Breast epithelium (tissue), 4 donors: ENCODE measurements around the gene HPCAL4. TPM values are rescaled to one million over a fixed set of nuclear protein-coding genes. Genes with fewer than 3 reads are reported as not detected.

Experiments used
- DNase-seq, 2 donors: peaks; one replicate each; pipeline ENCODE4 v3.0.0-alpha.2; 2019; ENCODE audit warnings: low spot score in 2 of 2
- H3K27ac ChIP-seq, 2 donors: fragments of 200-600 bp; sonication (generic) in 1 of 2; one replicate each; pipeline ENCODE4 v1.5.1; 2016 to 2019; ENCODE audit warnings: mild to moderate bottlenecking in 1 of 2
- H3K27me3 ChIP-seq, 2 donors: fragments of 200-600 bp; sonication (generic) in 1 of 2; one replicate each; pipeline versions ENCODE4 v1.5.1 to v1.6.0; 2017 to 2019; ENCODE audit warnings: control low read depth in 1 of 2, mild to moderate bottlenecking in 1 of 2
- H3K36me3 ChIP-seq: fragments of 200-600 bp; one replicate; pipeline ENCODE4 v1.5.1; 2019
- H3K4me1 ChIP-seq, 2 donors: fragments of 200-600 bp; sonication (generic); one replicate each; pipeline ENCODE4 v1.5.1; 2016 to 2019; ENCODE audit warnings: control low read depth in 1 of 2
- H3K4me3 ChIP-seq, 3 donors: fragments of 200-600 bp; sonication (generic); 1 replicate in 2 of 3; 2 replicates in 1 of 3; pipeline ENCODE4 v1.5.1; 2016 to 2019; ENCODE audit warnings: mild to moderate bottlenecking in 3 of 3, moderate library complexity in 2 of 3
- H3K9me3 ChIP-seq, 2 donors: fragments of 200-600 bp; sonication (generic) in 1 of 2; one replicate each; pipeline ENCODE4 v1.5.1; 2016 to 2019; ENCODE audit warnings: control low read depth in 1 of 2
- POLR2A ChIP-seq: fragments of 450-650 bp; IDR thresholded peaks from one replicate; pipeline ENCODE4 v1.6.1; 2016; ENCODE audit warnings: antibody characterized with exemption, mild to moderate bottlenecking, moderate library complexity
- POLR2AphosphoS5 ChIP-seq, 3 donors: sonication (generic); formaldehyde crosslinking; IDR thresholded peaks; one replicate each; pipeline ENCODE4 v1.6.1; 2017; ENCODE audit warnings: antibody characterized with exemption in 3 of 3
- intact Hi-C: fragments of 100-400 bp; cut with DNase I; formaldehyde crosslinking; loops from one replicate; pipeline ENCODE4 v1.15.1; 2023; ENCODE audit warnings: low total_unique reads
- total RNA-seq, 3 donors: library from RNA; depleted of rRNA; stranded (reverse); fragments of >200 nt; gene quantifications; one replicate each; pipeline ENCODE4 v1.1.0, GENCODE V29; 2016
- TF ChIP-seq, protein P1 (sequence below), 3 donors: fragments of 450-650 bp; IDR thresholded peaks; one replicate each; pipeline ENCODE4 v1.5.1; 2016 to 2017; ENCODE audit warnings: antibody characterized with exemption in 3 of 3, mild to moderate bottlenecking in 3 of 3, moderate library complexity in 3 of 3

HPCAL4 gene
- total RNA-seq, 3 donors from 2014 or later, result not detected

DNA sequence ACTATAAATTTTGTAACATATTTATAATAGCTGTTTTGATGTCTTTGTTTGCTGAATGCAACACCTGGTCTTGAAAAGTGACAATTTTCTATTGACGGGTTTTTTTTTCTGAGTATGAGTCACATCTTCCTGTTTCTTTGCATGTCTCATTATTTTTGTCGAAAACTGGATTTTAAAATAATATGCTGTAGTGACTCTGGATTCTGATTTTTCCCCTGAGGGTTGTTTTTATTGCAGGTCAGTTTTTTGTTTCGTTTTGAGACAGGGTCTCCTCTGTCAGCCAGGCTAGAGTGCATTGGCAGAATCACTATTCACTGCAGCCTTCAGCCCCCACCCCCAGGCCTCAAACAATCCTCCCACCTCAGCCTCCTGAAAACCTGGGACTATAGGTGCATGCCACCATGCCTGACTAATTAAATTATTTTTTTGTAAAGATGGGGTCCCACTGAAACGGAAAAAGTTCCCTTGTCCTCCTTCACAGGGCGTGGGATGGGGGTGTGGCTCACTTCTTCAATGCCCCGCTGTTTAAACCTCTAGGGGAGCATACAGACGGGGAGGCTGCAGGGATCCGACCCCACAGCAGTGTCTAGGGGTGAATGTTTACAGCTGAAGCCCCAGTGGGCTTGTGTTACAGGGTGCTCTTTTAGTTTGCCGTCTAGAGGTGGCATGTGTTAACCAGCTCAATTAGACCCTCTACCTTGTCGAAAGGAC lies 36.1 kb upstream of the HPCAL4 start:
- TF ChIP-seq POLR2AphosphoS5 (IDR thresholded peaks at IDR 0.05) (no peak), POLR2A (no peak)
- TF ChIP-seq, protein P1, sequence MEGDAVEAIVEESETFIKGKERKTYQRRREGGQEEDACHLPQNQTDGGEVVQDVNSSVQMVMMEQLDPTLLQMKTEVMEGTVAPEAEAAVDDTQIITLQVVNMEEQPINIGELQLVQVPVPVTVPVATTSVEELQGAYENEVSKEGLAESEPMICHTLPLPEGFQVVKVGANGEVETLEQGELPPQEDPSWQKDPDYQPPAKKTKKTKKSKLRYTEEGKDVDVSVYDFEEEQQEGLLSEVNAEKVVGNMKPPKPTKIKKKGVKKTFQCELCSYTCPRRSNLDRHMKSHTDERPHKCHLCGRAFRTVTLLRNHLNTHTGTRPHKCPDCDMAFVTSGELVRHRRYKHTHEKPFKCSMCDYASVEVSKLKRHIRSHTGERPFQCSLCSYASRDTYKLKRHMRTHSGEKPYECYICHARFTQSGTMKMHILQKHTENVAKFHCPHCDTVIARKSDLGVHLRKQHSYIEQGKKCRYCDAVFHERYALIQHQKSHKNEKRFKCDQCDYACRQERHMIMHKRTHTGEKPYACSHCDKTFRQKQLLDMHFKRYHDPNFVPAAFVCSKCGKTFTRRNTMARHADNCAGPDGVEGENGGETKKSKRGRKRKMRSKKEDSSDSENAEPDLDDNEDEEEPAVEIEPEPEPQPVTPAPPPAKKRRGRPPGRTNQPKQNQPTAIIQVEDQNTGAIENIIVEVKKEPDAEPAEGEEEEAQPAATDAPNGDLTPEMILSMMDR (IDR thresholded peaks at IDR 0.05), result no peak
- intact Hi-C loops, result no loop called here
- no peaks in the 10 kb centered on the region for H3K9me3 ChIP-seq
- no peaks in the 10 kb centered on the region for H3K36me3 ChIP-seq
- H3K4me3 ChIP-seq, result no peak overlapping the region
- no peak overlapping the region for H3K27ac ChIP-seq
- peaks cover 0 to 33% of the 10 kb centered on the region in 2 donors for H3K27me3 ChIP-seq
- DNase-seq, result no peak
- no peaks in the 10 kb centered on the region for H3K4me1 ChIP-seq

DNA sequence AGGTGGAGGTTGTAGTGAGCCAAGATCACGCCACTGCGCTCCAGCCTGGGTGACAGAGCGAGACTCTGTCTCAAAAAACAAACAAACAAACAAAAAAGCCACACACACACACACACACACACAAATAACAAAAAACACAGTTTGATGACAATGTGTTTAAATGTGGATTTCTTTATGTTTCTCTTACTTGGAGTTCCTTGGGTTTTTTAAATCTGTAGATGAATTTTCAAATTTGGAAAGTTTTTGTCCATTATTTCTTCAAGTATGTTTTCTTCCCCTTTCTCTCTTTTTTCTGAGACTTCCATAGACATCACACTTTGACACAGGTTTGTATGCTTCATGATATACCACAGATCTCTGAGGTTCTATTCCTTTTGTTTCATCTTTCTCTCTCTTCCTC lies 35.4 kb upstream of the HPCAL4 start:
- H3K4me3 ChIP-seq, result no peak overlapping the region
- H3K36me3 ChIP-seq, result no peaks in the 10 kb centered on the region
- no peak for DNase-seq
- peaks cover 0 to 32% of the 10 kb centered on the region in 2 donors for H3K27me3 ChIP-seq
- no peak overlapping the region for H3K27ac ChIP-seq
- intact Hi-C loops, result no loop called here
- H3K9me3 ChIP-seq, result no peaks in the 10 kb centered on the region
- TF ChIP-seq POLR2A, result no peak
- TF ChIP-seq, protein P1 (IDR thresholded peaks at IDR 0.05), result no peak
- no peak for TF ChIP-seq POLR2AphosphoS5 (IDR thresholded peaks at IDR 0.05)
- no peaks in the 10 kb centered on the region for H3K4me1 ChIP-seq

DNA sequence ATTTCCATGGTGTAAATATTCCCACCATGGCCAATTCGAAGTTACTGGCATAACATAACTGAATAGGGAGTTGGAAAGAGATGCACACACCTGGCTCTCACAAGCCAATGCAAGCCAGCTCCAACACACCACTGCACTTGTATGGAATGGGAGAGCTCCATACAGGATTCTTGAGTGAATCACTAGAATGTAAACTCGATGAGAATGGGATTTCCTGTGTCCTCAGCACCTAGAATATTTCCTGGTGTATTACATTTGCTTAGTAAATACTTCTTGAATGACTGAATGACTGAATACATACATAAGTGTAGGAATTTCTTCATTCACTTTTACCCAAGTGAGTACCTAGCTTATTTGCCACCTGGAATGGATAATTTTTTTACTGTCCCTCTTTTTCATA lies 31.3 kb upstream of the HPCAL4 start:
- TF ChIP-seq POLR2A, result no peak
- TF ChIP-seq POLR2AphosphoS5 (IDR thresholded peaks at IDR 0.05), result no peak
- TF ChIP-seq, protein P1 (IDR thresholded peaks at IDR 0.05), result no peak
- DNase-seq, result no peak
- Histone ChIP-seq H3K36me3 (no peaks in the 10 kb centered on the region), H3K27ac (no peak overlapping the region), H3K27me3 (peaks cover 0 to 10% of the 10 kb centered on the region in 2 donors), H3K9me3 (no peaks in the 10 kb centered on the region), H3K4me3 (no peak overlapping the region), H3K4me1 (no peaks in the 10 kb centered on the region)
- intact Hi-C loops, result no loop called here

DNA sequence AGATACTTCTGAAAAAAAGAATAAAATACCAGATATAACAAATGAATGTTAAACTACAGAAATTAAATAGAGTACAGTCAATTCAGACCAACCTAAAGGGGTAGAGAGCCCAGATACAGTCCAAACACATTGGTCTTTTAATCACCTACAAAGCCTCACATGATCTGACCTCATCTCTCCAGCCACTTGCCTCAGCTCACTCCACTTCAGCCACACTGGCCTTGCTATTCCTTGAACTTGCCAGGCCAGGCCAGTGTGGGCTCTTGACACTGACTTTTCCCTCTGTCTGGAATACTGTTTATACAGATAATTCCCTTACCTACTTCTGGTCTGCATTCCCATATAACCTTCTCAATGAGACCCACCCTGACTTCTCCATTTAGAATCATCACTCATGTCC lies 30.4 kb upstream of the HPCAL4 start:
- Histone ChIP-seq H3K9me3 (no peaks in the 10 kb centered on the region), H3K36me3 (no peaks in the 10 kb centered on the region), H3K27me3 (peaks cover 0 to 6% of the 10 kb centered on the region in 2 donors), H3K4me3 (no peak overlapping the region), H3K4me1 (no peaks in the 10 kb centered on the region), H3K27ac (no peak overlapping the region)
- DNase-seq, result no peak
- TF ChIP-seq, protein P1 (IDR thresholded peaks at IDR 0.05), result no peak
- intact Hi-C loops, result no loop called here

DNA sequence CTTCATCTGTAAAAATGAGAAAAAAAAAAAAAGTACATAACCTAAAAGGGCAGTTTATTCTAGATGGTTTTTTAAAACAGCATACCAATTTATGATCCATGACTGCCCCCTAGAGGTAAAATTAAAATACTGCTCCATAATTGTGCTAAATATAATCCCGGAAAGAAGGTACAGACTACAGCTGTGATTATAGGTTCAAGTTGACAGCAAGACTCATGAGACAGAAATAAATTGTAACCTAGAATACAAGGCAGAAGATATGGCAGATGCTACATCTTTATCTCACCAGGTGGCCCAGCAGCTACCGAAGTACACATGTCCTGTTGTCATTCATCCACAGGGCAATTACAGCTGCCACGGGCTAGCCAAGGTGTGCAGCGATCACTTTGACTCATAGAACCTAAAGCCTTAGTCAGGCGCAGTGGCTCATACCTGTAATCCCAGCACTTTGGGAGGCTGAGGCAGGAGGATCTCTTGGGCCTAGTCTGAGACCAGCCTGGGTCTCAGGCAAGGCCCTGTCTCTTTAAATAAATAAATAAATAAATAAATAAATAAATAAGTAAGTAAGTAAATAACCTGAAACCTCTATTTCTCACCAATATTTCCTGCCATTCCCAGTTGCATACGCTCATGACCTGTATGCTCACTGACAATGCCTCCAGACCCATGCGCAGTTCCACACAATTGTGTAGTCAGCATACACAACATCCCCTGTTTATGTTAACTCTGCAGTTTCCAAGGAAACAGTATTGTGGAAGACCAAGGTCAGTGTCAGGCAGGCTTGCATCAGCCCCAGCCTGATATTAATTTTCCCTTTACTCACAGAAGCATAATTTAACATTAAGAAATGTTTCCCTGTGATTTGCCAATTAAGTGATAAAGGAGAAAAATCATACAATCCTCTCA lies 29.1 kb upstream of the HPCAL4 start:
- intact Hi-C loops, result no loop called here
- TF ChIP-seq, protein P1 (IDR thresholded peaks at IDR 0.05), result peak; percentile 41 to 74 (median 69)
- TF ChIP-seq POLR2A, result no peak
- H3K9me3 ChIP-seq, result no peaks in the 10 kb centered on the region
- no peaks in the 10 kb centered on the region for H3K36me3 ChIP-seq
- no peaks in the 10 kb centered on the region for H3K27me3 ChIP-seq
- no peaks in the 10 kb centered on the region for H3K4me1 ChIP-seq
- H3K27ac ChIP-seq, result no peak overlapping the region
- no peak overlapping the region for H3K4me3 ChIP-seq
- no peak for DNase-seq
